ENCODE results near the gene LHFPL6. TPM values are rescaled to one million over a fixed set of nuclear protein-coding genes. Genes with fewer than 3 reads are reported as not detected.

LHFPL6 gene
- total RNA-seq, 1 experiment from 2014 or later = 4.1 TPM

DNA sequence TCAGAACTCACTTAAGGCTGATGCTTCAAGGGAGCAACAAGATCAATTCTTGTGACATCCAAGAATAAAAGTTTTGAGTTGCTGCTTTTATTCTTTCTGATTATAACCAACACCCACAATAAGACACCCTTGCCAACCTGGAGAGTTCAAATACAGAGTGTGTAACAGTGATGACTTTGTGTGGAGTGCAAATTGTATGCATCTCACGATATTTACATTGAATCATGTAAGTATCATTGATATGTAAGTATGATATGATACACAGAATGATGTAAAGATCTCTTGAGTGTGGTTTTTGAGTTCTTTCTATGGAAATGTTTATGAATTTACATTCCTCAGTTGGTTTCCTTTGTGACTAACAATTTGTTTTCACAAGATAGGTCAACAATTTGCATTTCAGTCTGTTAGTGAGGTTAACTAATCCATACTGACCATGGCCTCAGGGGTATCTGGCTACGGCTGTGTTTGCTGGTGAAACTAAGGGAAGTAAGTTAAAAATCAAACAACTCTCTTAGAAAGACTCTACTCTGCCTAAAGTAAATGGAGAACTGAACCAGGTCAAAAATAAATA, 12.4 kb downstream of the LHFPL6 start:
- DNase-seq (ENCODE audit: low spot score) = no peak

DNA sequence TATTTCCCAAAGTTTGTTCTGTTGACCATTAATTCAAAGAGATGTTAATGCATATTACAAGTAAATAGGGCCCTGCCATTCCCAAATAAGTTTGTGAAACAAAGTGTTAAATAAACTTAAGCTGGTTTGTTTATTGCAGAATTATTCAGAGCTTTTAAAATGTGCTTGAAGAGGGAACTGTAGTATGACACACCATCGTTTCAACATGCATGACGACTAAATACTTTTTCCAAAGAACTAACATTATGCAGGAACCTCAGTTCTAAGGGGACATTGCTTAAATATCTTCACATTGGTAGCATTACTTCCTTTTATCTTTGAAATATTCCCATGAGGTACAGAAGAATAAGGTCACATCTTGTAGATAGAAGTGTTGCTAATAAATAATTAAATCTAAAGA, 14.6 kb downstream of the LHFPL6 start:
- DNase-seq (ENCODE audit: low spot score) = no peak

DNA sequence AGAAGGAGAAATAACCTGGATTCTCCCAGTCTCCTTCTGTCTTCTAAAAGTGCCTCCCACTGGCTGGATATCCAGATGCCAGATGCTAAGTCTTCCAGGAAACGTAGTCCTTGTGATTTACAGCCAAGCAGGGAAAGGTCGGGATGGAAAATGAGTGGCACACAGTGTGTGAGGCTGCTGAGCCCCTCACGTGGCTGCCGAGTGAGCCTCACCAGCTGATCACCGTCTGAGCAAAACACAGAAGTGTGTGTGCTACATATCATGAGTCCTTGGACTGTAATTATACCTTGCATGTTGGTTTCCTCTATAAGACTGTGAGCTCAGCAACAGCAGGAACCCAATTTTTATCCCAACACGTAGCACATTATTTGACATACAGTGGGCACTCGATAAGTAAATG, 15.1 kb downstream of the LHFPL6 start:
- no peak for DNase-seq (ENCODE audit: low spot score)

DNA sequence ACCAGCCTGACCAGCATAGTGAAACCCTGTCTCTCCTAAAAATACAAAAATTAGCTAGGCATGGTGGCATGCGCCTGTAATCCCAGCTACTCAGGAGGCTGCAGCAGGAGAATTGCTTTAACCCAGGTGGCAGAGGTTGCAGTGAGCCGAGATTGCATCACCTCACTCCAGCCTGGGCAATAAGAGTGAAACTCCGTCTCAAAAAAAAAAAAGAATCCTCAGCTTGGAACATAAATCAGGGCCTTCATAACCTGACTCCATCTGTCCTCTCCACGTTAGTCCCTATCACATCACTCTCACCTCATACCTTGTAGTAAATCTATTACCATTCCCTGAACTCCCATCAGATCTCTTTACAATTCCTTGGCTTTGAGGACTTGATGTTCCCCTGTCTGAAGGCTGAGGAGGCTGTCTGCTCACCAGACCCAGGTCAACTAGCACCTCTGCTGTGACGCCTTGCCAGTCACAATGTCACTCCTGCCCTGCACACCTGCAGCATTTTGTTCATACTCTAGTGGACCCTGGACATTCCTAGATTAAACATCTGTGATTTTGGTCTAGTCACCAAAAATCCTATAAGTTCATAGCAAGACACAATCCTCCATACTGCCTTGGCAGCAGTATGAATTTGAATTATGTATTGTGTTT, 15.9 kb downstream of the LHFPL6 start:
- DNase-seq (ENCODE audit: low spot score) = no peak

DNA sequence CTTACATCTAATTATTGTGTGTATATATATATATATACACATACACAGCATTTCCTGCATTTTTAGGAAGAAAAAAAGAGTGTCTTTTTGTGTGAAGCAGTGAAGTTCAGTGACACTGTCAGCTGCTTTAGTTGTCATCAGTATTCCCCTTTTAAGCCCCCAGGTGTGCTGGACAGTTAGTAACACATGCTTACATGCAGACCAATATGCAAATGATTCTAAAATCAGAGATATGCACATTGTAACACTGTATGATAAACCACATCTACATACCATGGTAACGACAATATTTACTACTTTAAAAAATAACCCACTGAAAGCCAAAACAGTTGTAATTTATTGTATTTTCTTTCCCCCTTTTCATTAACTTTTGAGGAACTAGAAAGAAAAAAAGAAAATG, 16.8 kb downstream of the LHFPL6 start:
- no peak for DNase-seq (ENCODE audit: low spot score)

DNA sequence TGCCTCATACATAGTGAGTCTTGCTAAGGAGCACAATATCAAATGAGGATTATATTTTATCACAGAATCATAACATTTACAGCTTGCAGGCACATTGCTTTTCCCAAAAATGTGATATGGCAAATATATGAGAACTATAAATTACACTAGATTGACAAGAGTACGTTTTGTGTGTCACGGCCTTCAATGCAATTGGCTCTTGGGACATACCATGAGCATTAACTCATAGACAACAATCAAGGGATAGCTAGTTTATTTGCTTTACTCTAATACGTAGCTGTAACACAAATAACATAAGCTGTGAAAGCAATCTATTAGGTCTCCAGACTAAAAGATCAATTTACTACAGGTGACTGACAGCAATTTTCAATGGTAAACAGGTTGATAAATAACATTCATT, 17.8 kb downstream of the LHFPL6 start:
- DNase-seq (ENCODE audit: low spot score) = no peak

DNA sequence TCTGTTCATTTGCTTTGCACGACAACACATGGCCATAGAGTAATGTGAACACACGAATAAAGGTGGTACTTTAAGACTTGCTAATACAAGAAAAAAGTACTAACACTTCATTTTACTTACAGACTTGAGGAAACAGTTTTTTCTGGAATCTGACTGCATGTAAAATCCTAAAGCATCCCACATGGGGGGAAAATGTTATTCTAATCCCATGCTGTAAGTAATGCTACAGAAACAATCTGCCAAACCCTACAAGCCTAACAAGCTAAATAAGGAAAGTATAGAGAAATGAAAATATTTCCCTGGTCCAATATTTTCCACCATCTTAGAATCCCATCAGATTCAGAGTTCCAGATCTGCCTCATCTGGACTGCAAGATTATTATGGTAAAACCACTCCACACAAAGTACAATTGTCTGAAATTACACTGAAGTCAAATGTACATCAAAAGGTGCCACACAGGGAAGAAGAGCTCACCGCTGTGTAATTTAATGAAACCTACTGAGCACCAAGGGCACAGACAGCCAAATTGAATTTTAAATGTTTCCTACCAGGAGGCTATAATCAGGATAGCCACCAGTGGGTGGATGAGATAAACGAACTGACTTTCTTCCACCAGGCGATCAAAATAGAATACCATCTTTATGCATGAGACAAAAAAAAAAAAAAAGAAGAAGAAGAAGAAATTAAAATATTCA, 22.0 kb downstream of the LHFPL6 start:
- no peak for DNase-seq (ENCODE audit: low spot score)

DNA sequence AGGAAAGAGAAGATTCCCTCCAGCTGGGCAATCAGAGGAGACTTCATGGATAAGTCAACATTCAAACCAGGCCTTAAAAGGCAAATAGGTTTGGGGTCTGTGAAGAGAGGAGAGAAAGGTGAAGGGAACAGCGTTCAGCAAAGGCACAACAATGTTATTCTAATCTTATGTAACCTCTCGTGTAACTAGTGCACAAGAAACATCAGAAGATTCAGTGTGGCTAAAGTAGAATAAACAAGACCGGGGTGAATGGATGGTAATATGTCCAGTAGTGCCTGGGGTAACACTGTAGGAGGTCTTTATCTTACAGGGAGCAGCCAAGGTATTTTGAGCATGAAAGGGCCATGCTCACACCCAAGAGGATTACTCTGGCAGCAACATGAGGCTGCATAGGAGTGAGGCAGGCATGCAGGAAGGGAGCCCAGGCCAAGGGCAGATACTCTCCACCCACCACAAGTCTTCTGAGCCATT, 24.1 kb downstream of the LHFPL6 start:
- no peak for DNase-seq (ENCODE audit: low spot score)

DNA sequence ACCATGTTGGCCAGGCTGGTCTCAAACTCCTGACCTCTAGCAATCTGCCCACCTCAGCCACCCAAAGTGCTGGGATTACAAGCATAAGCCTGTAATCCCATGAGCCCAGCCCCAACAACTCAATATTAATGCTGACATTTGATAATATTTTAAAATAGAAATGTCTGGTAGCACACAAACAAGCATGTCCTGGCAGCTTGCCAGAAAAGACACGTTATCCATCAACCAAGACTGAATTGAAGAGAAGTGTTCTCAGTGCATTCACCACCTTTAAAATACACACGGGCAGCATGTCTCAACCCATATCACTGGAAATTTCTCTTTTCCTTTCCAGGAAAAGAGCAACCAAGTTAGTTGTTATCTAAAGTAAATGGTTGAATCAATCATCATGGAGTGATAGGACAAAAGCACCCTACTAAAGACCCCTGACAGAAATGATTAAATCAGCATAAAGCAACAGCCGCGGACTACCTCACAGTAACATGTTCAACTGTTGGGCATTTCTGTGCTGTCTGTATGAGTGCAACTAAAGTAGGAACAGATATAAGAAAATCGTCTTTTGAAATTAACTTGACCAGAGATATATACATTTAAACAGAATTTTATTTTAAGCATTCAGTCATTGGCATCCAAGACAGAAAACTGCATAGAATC, 25.0 kb downstream of the LHFPL6 start:
- DNase-seq (ENCODE audit: low spot score) = no peak

DNA sequence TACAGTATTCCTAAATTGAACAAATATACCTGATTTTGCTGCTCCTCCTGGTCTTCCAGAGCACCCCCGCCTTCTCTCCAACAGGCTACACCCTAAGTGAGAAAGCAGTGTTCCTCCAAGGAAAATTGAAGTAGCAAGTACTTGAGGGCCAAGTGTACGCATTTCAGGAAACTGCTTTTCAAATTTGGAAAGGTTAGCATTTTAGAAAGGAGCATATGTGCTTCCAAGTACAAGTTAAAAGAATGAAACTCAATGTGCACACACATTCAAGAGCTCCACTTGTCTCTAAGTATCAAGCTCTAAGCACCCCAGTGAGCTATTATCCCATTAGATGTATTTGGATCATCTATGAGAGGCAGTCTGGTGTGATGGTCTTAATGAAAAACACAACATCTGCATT, 25.8 kb downstream of the LHFPL6 start:
- DNase-seq (ENCODE audit: low spot score) = no peak

DNA sequence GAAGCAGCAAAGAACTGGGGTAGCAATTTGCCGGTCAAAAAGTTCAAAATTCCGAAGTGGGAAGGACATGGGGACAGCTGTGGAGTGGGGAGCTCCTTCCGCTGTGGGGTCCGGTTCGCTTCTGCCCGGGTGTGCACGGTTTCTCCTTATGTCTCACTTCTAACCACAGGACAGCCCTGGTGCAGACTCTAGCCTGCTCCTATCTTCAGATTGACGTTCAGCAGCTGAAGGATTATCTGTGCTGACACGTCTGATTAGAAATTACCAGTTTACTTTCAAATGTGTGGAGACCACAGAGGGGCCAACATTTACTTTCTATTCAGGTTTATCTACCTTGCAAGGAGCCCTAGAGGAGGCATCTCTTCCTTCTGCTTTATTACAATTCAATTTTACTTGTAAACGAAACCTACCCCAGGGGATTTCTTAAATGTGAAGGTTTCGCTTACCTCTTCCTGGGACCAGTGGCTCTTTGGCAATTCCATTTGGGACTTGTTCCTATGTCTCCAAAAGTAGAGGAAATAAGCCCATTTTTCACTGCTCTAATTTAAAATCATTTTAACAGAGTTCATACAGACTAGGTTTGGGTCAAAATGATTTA, 27.3 kb downstream of the LHFPL6 start:
- DNase-seq (ENCODE audit: low spot score) = no peak

DNA sequence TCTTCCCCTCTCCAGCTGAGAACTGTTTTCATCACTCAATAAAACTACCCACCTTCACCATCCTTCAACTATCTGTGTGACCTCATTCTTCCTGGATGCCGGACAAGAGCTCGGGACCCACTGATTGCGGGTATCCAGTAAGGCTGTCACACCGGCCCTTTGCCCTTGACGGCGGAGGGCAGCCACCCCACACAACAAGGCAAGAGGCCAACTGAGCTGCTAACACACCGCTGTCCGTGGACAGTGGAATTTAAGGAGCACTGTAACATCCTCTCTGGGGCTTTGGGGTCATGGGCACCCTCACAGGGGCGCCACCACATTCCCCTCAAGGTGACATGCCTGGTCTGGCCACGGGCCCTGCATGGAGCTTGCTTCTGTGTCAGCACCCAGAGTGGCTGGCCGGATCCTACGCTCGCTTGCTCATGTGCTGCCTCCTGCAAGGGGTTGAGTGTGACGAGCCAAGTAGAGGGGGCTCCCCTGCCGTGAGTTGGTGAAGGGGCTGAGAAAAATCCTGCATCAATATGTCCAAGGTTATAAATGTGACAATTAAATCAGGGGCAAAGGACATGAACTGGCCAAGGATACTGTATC, 31.4 kb downstream of the LHFPL6 start:
- DNase-seq (ENCODE audit: low spot score) = no peak

DNA sequence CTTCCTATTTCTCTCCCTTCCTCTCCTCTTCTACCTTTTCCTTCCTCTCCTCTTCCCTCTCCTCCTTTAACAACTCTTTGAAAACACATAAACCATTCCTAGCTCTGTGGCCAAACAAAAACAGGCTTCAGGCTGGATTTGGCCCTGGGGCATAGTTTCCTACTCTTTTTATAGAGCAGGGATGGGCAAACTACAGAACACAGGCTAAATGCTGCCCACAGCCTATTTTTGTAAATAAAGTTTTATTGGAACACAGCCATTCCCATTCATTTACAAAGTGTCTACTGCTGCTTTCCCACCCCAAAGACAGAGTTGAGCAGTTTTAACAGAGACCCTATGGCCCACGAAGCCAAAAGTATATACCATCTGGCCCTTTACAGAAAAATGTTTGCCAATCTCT, 35.4 kb downstream of the LHFPL6 start:
- DNase-seq (ENCODE audit: low spot score) = no peak

DNA sequence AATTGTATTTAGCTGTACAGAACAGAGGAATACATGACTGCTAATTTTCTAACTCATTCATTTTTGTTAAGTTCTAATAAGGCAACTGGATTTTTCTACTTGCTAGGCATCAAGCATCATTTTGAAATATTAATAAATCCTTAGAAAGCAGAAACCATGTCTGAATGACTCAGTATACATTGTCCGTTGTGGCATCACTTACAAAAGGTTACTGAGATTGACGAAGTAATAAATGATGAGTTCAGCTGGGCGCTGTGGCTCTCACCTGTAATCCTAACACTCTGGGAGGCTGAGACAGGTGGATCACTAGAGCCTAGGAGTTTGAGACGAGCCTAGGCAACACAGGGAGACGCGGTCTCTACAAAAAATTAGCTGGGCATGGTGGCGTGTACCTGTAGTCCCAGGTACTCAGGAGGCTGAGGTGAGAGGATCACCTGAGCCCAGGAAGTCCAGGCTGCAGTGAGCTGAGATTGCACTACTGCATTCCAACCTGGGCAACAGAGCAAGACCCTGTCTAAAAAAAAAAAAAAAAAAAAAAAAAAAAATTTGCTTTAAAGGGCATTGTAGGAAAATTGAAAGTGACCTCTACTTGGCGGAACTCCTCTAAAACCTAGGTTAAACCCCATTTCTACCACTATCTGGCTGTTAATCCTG, 36.6 kb downstream of the LHFPL6 start:
- DNase-seq (ENCODE audit: low spot score) = no peak

DNA sequence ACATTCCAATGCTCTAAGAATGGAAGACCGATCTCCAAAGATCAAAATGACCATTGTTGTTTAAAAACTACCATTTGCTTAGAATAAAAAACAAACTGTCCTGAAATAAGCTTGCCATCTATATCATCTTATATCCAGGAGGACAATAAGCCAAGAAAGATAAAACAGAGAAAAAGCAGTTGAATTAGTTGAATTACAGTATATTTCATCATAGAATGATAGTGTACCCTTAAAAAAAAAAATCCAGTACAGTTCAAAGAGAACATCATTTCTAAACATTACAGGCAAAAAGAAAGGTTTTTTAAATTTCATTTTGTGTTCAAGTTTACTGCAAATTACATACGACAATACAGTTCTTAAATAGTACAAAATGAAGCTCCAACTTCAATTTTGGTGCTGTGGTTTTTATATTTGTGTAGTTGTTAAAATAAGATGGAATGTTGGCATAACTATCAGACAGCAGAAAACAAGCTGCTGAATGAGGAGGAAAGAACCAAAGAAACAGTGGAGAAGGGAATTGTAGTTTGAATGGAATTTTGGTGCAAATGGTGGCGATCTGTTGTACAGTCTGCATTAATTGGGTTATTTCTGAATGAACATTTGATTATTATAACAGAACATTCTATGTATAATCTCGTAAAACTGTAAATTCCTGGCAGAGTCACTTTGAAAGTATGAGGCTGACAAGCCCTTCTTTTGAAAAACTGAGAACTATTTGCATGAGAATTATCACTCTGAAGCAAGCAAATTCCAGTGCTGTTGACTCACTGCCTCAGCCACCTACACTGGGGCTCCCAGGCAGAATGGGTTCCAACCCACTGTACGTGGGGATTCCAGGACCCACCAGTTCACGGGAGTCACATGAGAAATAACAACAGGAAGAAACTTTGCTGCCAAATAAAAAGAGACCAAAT, 37.7 kb downstream of the LHFPL6 start:
- peak; percentile 37 for DNase-seq (ENCODE audit: low spot score)

DNA sequence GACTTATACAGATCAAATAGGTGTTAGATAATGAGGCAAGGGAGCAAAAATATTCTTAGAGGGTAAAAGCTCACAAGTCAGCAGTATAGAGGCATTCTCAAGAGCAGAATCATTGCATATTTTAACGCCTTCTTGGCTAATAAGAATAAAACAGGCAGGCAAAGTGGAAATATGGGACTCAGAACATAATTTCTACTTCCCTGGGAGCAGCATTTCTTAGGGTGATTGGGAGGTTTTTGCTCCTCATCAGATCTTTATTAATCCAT, 39.6 kb downstream of the LHFPL6 start:
- no peak for DNase-seq (ENCODE audit: low spot score)

DNA sequence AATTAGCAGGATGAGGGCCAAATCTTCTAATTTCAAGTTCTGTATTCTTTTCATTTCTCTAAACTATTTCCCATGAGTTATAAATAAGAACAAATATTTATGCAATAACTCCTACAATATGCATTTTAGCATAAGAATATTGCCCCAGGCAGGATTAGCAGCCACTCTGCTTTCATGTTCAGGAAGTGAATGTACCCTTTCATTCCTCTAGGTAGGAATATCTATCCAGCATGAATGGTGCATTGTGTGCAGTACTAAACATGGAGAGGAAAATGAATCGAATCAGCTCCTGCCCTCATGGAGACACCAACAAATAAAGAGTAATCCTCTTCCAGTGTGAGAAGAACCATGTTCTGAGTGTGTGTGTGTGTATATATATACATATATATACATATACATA, 41.0 kb downstream of the LHFPL6 start:
- DNase-seq (ENCODE audit: low spot score) = no peak

DNA sequence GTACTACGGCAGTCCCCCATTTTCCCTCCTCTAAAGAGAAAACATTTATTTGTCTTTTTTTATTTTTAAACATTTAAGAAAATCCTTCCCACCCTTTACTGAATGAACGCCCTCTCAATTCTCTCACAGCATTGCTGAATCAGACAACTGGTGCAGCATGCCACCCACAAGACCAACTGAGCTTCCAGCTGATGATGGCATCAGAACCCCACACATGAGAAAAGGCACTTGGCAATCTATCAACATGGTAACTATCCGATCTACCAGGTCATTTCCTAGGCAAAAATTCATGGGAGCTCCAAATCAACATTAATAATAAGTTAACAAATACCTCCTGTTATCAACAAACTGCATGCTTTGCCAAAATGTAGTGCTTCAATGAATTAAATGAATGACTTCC, 43.1 kb downstream of the LHFPL6 start:
- no peak for DNase-seq (ENCODE audit: low spot score)

DNA sequence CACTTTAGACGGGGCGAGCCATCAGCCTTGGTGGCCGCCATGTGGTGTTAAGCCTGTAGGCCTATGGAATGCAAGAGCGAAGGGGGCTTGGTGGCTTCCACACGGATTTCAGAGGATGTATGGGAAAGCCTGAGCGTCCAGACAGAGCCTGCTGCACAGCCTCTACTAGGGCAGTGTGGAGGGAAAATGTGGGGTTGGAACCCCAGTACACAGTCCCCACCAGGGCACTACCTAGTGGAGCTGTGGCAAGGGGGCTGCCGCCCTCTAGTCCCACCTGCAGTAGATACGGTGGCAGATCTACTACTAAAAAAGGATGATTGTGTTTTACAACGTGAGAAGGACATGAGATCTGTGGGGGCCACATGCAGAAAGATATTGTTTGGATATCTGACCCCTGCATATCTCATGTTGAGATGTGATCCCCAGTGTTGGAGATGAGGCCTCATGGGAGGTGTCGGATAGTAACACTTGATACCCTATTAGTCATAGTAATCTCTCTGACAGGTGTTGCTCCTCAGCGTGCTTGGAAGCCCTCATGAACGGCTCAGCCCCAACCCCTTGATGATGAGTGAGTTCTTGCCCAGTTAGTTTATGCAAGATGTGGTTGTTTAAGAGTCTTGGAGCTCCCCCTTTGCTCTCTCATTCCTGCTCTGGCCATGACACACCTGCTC, 45.6 kb downstream of the LHFPL6 start:
- DNase-seq (ENCODE audit: low spot score) = no peak

DNA sequence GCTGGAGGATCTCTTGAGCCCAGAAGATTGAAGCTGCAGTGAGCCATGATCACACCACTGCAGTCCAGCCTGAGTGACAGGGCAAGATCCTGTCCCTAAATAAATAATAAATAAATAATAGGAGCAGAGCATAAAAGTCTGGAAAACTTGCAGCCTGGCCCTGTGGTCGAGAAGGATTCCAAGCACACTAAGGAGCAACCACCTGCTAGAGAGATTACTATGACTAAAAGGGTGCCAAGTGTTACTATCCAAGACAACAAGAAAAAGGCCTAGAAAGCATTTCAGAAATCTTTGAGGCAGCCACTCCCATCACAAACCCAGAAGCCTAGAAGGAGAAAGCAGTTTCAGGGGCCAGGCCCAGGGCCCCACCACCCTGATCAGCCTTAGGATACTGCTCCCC, 46.1 kb downstream of the LHFPL6 start:
- no peak for DNase-seq (ENCODE audit: low spot score)
